GM23338 (cell line): Measurements from ENCODE around the gene E4F1. TPM values are rescaled to one million over a fixed set of nuclear protein-coding genes. Genes with fewer than 3 reads are reported as not detected.

ENCODE experiments used
- ATAC-seq: fragments of 200-7000 bp; cut with Tn5 transposase; 3 replicates; pipeline ENCODE4 v1.9.1; 2020
- DNase-seq: peaks from one replicate; pipeline ENCODE4 v3.0.0-alpha.2; 2015; ENCODE audit warnings: low spot score
- H2AFZ ChIP-seq: fragments of 200-600 bp; sonication (generic); 2 replicates; pipeline ENCODE4 v1.8.0; 2016; ENCODE audit warnings: antibody characterized with exemption, mild to moderate bottlenecking, moderate library complexity
- H3F3A ChIP-seq: fragments of 200-600 bp; sonication (generic); replicated peaks from 2 replicates; pipeline ENCODE4 v1.8.0; 2017; ENCODE audit warnings: antibody characterized with exemption, mixed run types, low read depth
- H3K27ac ChIP-seq: fragments of 200-600 bp; sonication (generic); 2 replicates; pipeline ENCODE4 v1.6.1; 2016; ENCODE audit warnings: low read depth
- H3K27me3 ChIP-seq: fragments of 200-600 bp; sonication (generic); 2 replicates; pipeline ENCODE4 v1.8.0; 2016; ENCODE audit warnings: mild to moderate bottlenecking, mixed run types, moderate library complexity; ENCODE audit not compliant: insufficient read depth
- H3K36me3 ChIP-seq: fragments of 200-600 bp; sonication (generic); 2 replicates; pipeline ENCODE4 v1.8.0; 2016; ENCODE audit warnings: mild to moderate bottlenecking; ENCODE audit not compliant: insufficient read depth
- H3K4me1 ChIP-seq: fragments of 200-600 bp; sonication (generic); 2 replicates; pipeline ENCODE4 v1.8.0; 2016; ENCODE audit warnings: mild to moderate bottlenecking, moderate library complexity; ENCODE audit not compliant: insufficient read depth
- H3K4me2 ChIP-seq: fragments of 200-600 bp; sonication (generic); 2 replicates; pipeline ENCODE4 v1.7.1; 2017; ENCODE audit warnings: mixed run types
- H3K4me3 ChIP-seq: fragments of 200-600 bp; sonication (generic); 2 replicates; pipeline ENCODE4 v1.6.1; 2016; ENCODE audit warnings: mixed run types
- H3K79me2 ChIP-seq: fragments of 200-600 bp; sonication (generic); replicated peaks from 2 replicates; pipeline ENCODE4 v1.8.0; 2017; ENCODE audit warnings: mild to moderate bottlenecking; ENCODE audit not compliant: insufficient read depth
- H3K9me2 ChIP-seq: fragments of 200-600 bp; sonication (generic); 2 replicates; pipeline ENCODE4 v1.8.0; 2017; ENCODE audit not compliant: insufficient read depth
- H4K20me1 ChIP-seq: fragments of 200-600 bp; sonication (generic); replicated peaks from 2 replicates; pipeline ENCODE4 v1.8.0; 2017; ENCODE audit warnings: mild to moderate bottlenecking; ENCODE audit not compliant: insufficient read depth
- H3K27ac Mint-ChIP-seq: 2 replicates; pipeline ENCODE4 v1.8.0; 2020; ENCODE audit warnings: inconsistent platforms, mild to moderate bottlenecking, moderate library complexity, mixed read lengths
- H3K27me3 Mint-ChIP-seq: 3 replicates; pipeline ENCODE4 v1.8.0; 2022; ENCODE audit warnings: low read depth, mild to moderate bottlenecking, moderate library complexity, mixed read lengths, inconsistent platforms; ENCODE audit not compliant: insufficient read depth, poor library complexity
- H3K36me3 Mint-ChIP-seq: 3 replicates; pipeline ENCODE4 v1.8.0; 2021; ENCODE audit warnings: low read depth, mild to moderate bottlenecking, inconsistent platforms, moderate library complexity, mixed read lengths
- H3K4me1 Mint-ChIP-seq: 3 replicates; pipeline ENCODE4 v1.8.0; 2020; ENCODE audit warnings: mild to moderate bottlenecking, inconsistent platforms, mixed read lengths
- H3K4me3 Mint-ChIP-seq: 3 replicates; pipeline ENCODE4 v1.8.0; 2021; ENCODE audit warnings: moderate library complexity, mild to moderate bottlenecking, inconsistent platforms, mixed read lengths
- H3K9me3 Mint-ChIP-seq: 3 replicates; pipeline ENCODE4 v1.8.0; 2020; ENCODE audit warnings: moderate library complexity, mild to moderate bottlenecking, inconsistent platforms, mixed read lengths
- CREB1 ChIP-seq: fragments of 250-450 bp; sonication (Bioruptor Pico); IDR thresholded peaks from 2 replicates; pipeline ENCODE4 v1.5.0; 2020; ENCODE audit warnings: low read depth, mild to moderate bottlenecking, moderate library complexity
- EZH2 ChIP-seq: fragments of 200-600 bp; sonication (generic); IDR thresholded peaks from one replicate; pipeline ENCODE4 v1.8.0; 2017; ENCODE audit warnings: antibody characterized with exemption, mild to moderate bottlenecking, low read depth; ENCODE audit not compliant: unreplicated experiment
- EZH2phosphoT487 ChIP-seq: fragments of 200-600 bp; sonication (generic); IDR thresholded peaks from one replicate; pipeline ENCODE4 v1.8.1; 2018; ENCODE audit warnings: antibody characterized with exemption; ENCODE audit not compliant: unreplicated experiment
- JUNB ChIP-seq: IDR thresholded peaks from one replicate; pipeline ENCODE4 v1.6.1; 2016; ENCODE audit warnings: antibody characterized with exemption; ENCODE audit not compliant: unreplicated experiment
- NANOG ChIP-seq: IDR thresholded peaks from 2 replicates; pipeline ENCODE4 v1.6.1; 2016; ENCODE audit warnings: antibody characterized with exemption, borderline replicate concordance
- POLR2AphosphoS5 ChIP-seq: IDR thresholded peaks from 2 replicates; pipeline ENCODE4 v1.6.1; 2016; ENCODE audit warnings: antibody characterized with exemption, low read depth
- REST ChIP-seq: IDR thresholded peaks from one replicate; pipeline ENCODE4 v1.6.1; 2018; ENCODE audit warnings: antibody characterized with exemption; ENCODE audit not compliant: unreplicated experiment
- STAT1 ChIP-seq: IDR thresholded peaks from one replicate; pipeline ENCODE4 v1.6.1; 2016; ENCODE audit warnings: antibody characterized with exemption; ENCODE audit not compliant: unreplicated experiment
- ZNF462 ChIP-seq: fragments of 250-450 bp; sonication (Bioruptor Pico); IDR thresholded peaks from 2 replicates; pipeline ENCODE4 v1.5.0; 2020; ENCODE audit warnings: mild to moderate bottlenecking, moderate library complexity
- polyA plus RNA-seq: library from polyadenylated mRNA; unstranded; fragments of >200 nt; fragmentation: Nextera tagmentation; extraction: Ambion mirVana; gene quantifications from 2 replicates; pipeline ENCODE4 v1.2.1, GENCODE V29; 2016
- total RNA-seq: library from RNA; depleted of rRNA; stranded (reverse); fragments of >200 nt; shearing (Covaris generic); gene quantifications from 2 replicates; pipeline ENCODE4 v1.2.3, GENCODE V29; 2014

Gene E4F1
- total and polyA plus RNA-seq, 2 experiments from 2014 or later: 22.6 to 45.5 TPM

- H3K4me3 Mint-ChIP-seq: no peak overlapping the region
- no peak overlapping the region for H3K4me3 ChIP-seq
- DNase-seq (no peak), ATAC-seq (no peak)
- H3F3A ChIP-seq: 0 out of 2 replicates have a peak, but pooled peaks cover 19% of the 10 kb centered on the region
- no peaks in the 10 kb centered on the region; the same call in 1 of the 2 replicates for H3K79me2 ChIP-seq
- no peaks in the 10 kb centered on the region for H3K9me3 Mint-ChIP-seq
- peaks cover 30% of the 10 kb centered on the region for H3K36me3 Mint-ChIP-seq
- no peak overlapping the region for H3K27ac ChIP-seq
- no peak for TF ChIP-seq EZH2
- TF ChIP-seq EZH2phosphoT487: no peak
- TF ChIP-seq POLR2AphosphoS5: no peak
- no peak for TF ChIP-seq JUNB
- no peak for TF ChIP-seq NANOG
- no peak for TF ChIP-seq REST
- TF ChIP-seq ZNF462 (CRISPR knock-in tag): no peak
- no peak for TF ChIP-seq STAT1
- TF ChIP-seq CREB1 (CRISPR knock-in tag): no peak
- H2AFZ ChIP-seq: no peak overlapping the region
- H4K20me1 ChIP-seq: no peaks in the 10 kb centered on the region; the same call in 1 of the 2 replicates
- H3K36me3 ChIP-seq: no peaks in the 10 kb centered on the region; the same call in 1 of the 2 replicates
- no peaks in the 10 kb centered on the region for H3K4me1 ChIP-seq
- H3K4me1 Mint-ChIP-seq: peaks cover 2% of the 10 kb centered on the region; the same call in 1 of the 3 replicates
- H3K4me2 ChIP-seq: no peak overlapping the region
- H3K27me3 ChIP-seq: no peaks in the 10 kb centered on the region
- peaks cover 16% of the 10 kb centered on the region for H3K27me3 Mint-ChIP-seq
- no peaks in the 10 kb centered on the region for H3K9me2 ChIP-seq
- no peak overlapping the region for H3K27ac Mint-ChIP-seq
Measured at GRCh38 chr16:2173916-2174315, 49.5 kb upstream of the E4F1 start.
